Measurements from ENCODE around the gene MKNK1.

The MKNK1 gene

GRCh38 chr1:46599059-46599970, 4.8 kb downstream of the MKNK1 start:
- ATAC-seq (ENCODE audit: low read depth) (no peak), DNase-seq (ENCODE audit: low spot score) (no peak)
- H3K27me3 ChIP-seq (ENCODE audit: insufficient read depth, poor library complexity, severe bottlenecking) = no peaks in the 10 kb centered on the region
- no peaks in the 10 kb centered on the region for H3K9me3 ChIP-seq (ENCODE audit: severe bottlenecking)
- no peaks in the 10 kb centered on the region for H3K4me1 ChIP-seq (ENCODE audit: insufficient read depth, poor library complexity, severe bottlenecking)
- peaks cover 5% of the 10 kb centered on the region; the same call in 1 of the 2 replicates for H3K36me3 ChIP-seq (ENCODE audit: low read depth)
- TF ChIP-seq CTCF (IDR thresholded peaks at IDR 0.05; ENCODE audit: poor library complexity, severe bottlenecking) = no peak
- no peak overlapping the region for H3K4me3 ChIP-seq (ENCODE audit: severe bottlenecking)
- no peak overlapping the region for H3K27ac ChIP-seq (ENCODE audit: poor library complexity, severe bottlenecking)

GRCh38 chr1:46596846-46597245, 7.2 kb downstream of the MKNK1 start:
- peaks cover 18% of the 10 kb centered on the region for H3K36me3 ChIP-seq (ENCODE audit: low read depth)
- no peak for ATAC-seq (ENCODE audit: low read depth)
- H3K9me3 ChIP-seq (ENCODE audit: severe bottlenecking) = no peaks in the 10 kb centered on the region
- H3K27me3 ChIP-seq (ENCODE audit: insufficient read depth, poor library complexity, severe bottlenecking) = no peaks in the 10 kb centered on the region
- no peaks in the 10 kb centered on the region for H3K4me1 ChIP-seq (ENCODE audit: insufficient read depth, poor library complexity, severe bottlenecking)
- H3K4me3 ChIP-seq (ENCODE audit: severe bottlenecking) = no peak overlapping the region
- TF ChIP-seq CTCF (IDR thresholded peaks at IDR 0.05; ENCODE audit: poor library complexity, severe bottlenecking) = no peak
- H3K27ac ChIP-seq (ENCODE audit: poor library complexity, severe bottlenecking) = no peak overlapping the region
- no peak for DNase-seq (ENCODE audit: low spot score)

- no peaks in the 10 kb centered on the region for H3K9me3 ChIP-seq (ENCODE audit: severe bottlenecking)
- H3K4me3 ChIP-seq (ENCODE audit: severe bottlenecking) = no peak overlapping the region
- H3K27ac ChIP-seq (ENCODE audit: poor library complexity, severe bottlenecking) = no peak overlapping the region
- no peak for TF ChIP-seq CTCF (IDR thresholded peaks at IDR 0.05; ENCODE audit: poor library complexity, severe bottlenecking)
- DNase-seq (ENCODE audit: low spot score) (no peak), ATAC-seq (ENCODE audit: low read depth) (no peak)
- no peaks in the 10 kb centered on the region for H3K4me1 ChIP-seq (ENCODE audit: insufficient read depth, poor library complexity, severe bottlenecking)
- no peaks in the 10 kb centered on the region for H3K27me3 ChIP-seq (ENCODE audit: insufficient read depth, poor library complexity, severe bottlenecking)
- peaks cover 21% of the 10 kb centered on the region for H3K36me3 ChIP-seq (ENCODE audit: low read depth)
These were observed 8.0 kb downstream of the MKNK1 start for GRCh38 chr1:46596036-46596435.

- no peaks in the 10 kb centered on the region for H3K27me3 ChIP-seq (ENCODE audit: insufficient read depth, poor library complexity, severe bottlenecking)
- no peaks in the 10 kb centered on the region for H3K4me1 ChIP-seq (ENCODE audit: insufficient read depth, poor library complexity, severe bottlenecking)
- H3K4me3 ChIP-seq (ENCODE audit: severe bottlenecking) = no peak overlapping the region
- no peak overlapping the region for H3K27ac ChIP-seq (ENCODE audit: poor library complexity, severe bottlenecking)
- TF ChIP-seq CTCF (IDR thresholded peaks at IDR 0.05; ENCODE audit: poor library complexity, severe bottlenecking) = no peak
- H3K9me3 ChIP-seq (ENCODE audit: severe bottlenecking) = no peaks in the 10 kb centered on the region
- peaks cover 28% of the 10 kb centered on the region for H3K36me3 ChIP-seq (ENCODE audit: low read depth)
- no peak for DNase-seq (ENCODE audit: low spot score)
- no peak for ATAC-seq (ENCODE audit: low read depth)
These were observed 8.9 kb downstream of the MKNK1 start for GRCh38 chr1:46595127-46595526.

- Histone ChIP-seq H3K4me1 (ENCODE audit: insufficient read depth, poor library complexity, severe bottlenecking) (no peaks in the 10 kb centered on the region), H3K9me3 (ENCODE audit: severe bottlenecking) (no peaks in the 10 kb centered on the region), H3K27ac (ENCODE audit: poor library complexity, severe bottlenecking) (no peak overlapping the region), H3K4me3 (ENCODE audit: severe bottlenecking) (no peak overlapping the region), H3K36me3 (ENCODE audit: low read depth) (peaks cover 35% of the 10 kb centered on the region), H3K27me3 (ENCODE audit: insufficient read depth, poor library complexity, severe bottlenecking) (no peaks in the 10 kb centered on the region)
- no peak for ATAC-seq (ENCODE audit: low read depth)
- no peak for TF ChIP-seq CTCF (IDR thresholded peaks at IDR 0.05; ENCODE audit: poor library complexity, severe bottlenecking)
- DNase-seq (ENCODE audit: low spot score) = no peak
These were observed 10.0 kb downstream of the MKNK1 start for GRCh38 chr1:46594063-46594462.

Data from RWPE2 (cell line).